GM19099 (cell line): Measurements from ENCODE around the gene PATJ.

ENCODE experiments used
- POLR2A ChIP-seq: IDR thresholded peaks from 3 replicates; pipeline ENCODE4 v1.6.1; 2011; ENCODE audit warnings: low read depth; ENCODE audit not compliant: insufficient read length; ENCODE audit errors: extremely low read depth

PATJ gene

GRCh38 chr1:62068416-62068843 lies 326.1 kb downstream of the PATJ start:
- TF ChIP-seq POLR2A: no peak

GRCh38 chr1:62068978-62069377 lies 326.7 kb downstream of the PATJ start:
- no peak for TF ChIP-seq POLR2A

GRCh38 chr1:62070384-62071011 lies 328.2 kb downstream of the PATJ start:
- TF ChIP-seq POLR2A: no peak

DNA sequence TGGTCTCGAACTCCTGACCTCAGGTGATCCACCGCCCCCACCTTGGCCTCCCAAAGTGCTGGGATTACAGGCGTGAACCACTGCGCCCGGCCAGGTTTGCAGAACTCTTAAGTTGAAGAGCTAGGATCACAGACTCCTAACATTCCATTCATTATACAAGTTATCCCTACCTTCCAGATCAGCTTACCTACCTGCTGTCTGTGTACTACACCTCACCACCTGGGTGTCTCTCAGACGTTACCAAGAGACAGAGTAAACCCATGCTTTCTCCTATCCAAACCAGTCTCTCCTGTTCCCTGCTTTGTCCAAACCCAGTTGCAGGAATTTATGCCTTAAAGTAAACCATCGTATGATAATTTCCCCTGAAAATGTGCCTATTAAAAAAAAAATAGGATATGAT lies 329.4 kb downstream of the PATJ start:
- TF ChIP-seq POLR2A: no peak

- no peak for TF ChIP-seq POLR2A
These were observed 334.0 kb downstream of the PATJ start for GRCh38 chr1:62076286-62076685.

- no peak for TF ChIP-seq POLR2A
These were observed 335.5 kb downstream of the PATJ start for GRCh38 chr1:62077821-62078220.

DNA sequence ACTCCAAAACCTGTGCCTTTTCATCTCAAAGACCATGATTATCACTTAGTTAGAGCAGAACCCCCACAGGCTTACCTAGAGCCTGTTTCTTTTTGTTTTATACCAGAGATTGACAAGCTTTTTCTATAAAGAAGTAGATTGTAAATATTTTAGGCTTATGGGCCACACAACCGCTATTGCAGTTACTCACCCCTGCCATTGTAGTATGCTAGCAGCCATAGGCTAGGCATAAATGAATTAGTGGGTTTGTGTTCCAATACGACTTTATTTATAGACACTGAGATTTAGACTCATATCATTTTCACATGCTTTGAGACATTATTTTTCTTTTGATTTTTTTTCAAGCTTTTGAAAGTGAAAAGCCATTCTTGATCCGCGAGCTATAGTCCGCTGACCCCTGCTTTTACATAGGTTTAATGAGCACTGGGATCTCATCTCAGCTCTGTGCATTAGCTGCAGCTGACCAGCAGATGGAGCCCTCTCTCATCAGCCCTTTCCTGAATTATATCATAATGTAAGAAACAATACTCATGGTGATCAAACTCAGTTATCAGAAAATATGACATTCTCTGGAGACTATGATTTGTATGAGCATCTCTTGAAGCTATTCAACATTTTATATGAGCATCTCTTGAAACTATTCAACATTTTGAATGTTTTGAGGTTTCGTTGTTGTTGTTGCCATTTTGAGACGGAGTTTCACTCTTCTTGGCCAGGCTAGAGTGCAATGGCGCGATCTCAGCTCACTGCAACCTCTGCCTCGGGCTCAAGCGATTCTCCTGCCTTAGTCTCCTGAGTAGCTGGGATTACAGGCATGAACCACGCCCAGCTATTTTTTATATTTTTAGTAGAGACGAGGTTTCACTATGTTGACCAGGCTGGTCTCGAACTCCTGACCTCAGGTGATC lies 340.4 kb downstream of the PATJ start:
- TF ChIP-seq POLR2A: no peak

- no peak for TF ChIP-seq POLR2A
These were observed 342.1 kb downstream of the PATJ start for GRCh38 chr1:62084310-62084890.

GRCh38 chr1:62088439-62088838 lies 346.2 kb downstream of the PATJ start:
- TF ChIP-seq POLR2A: no peak

DNA sequence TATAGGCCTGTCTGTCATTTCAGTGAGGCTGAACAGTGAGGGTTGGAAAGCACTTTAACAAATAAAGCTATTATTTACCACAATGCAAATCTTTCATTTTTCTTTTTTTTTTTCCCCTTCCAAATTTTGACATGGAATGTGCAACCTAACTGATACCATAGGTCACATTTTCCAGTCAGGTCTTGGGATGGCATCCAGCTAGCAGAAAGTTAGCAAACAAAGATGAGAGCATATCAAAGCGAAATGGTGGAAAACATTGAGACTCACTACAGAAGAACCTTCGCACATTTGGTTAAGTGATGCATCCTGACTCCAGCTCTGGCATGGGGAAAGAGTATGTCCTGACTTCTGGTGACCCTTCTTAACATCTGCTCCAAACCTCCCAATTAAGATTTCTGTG lies 347.3 kb downstream of the PATJ start:
- no peak for TF ChIP-seq POLR2A

DNA sequence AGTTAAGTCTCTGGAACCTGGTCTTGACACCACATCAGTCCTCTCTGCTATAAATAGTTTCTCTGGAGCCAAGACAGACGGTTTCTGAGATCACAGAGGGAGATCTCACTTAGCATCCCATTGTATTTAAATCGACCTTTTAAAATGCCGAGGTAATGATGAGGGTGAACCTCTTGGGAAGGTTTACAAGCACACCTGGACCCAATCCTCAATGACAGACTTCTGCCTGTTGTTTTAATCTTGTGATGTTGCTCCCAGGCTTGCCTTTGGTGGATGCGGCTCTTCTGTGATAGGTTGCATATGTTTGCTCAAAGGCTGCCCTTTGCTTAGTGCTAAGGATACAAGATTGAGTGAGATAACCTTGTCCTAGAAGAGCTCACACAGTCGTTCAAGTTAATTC lies 347.7 kb downstream of the PATJ start:
- TF ChIP-seq POLR2A: no peak

DNA sequence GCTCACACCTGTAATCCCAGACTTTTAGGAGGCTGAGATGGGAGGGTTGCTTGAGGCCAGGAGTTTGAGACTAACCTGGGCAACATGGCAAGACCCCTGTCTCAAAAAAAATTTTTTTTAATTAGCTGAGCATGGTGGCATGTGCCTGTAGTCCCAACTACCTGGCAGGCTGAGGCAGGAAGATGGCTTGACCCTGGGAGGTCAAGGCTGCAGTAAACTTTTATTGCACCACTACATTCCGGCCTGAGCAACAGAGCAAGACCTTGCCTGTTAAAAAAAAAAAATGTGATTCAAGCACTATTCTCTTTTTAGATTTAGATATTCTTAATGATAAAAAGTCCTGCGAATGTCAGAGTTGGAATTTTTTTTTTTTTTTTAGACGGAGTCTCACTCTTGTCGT lies 349.8 kb downstream of the PATJ start:
- TF ChIP-seq POLR2A: no peak

DNA sequence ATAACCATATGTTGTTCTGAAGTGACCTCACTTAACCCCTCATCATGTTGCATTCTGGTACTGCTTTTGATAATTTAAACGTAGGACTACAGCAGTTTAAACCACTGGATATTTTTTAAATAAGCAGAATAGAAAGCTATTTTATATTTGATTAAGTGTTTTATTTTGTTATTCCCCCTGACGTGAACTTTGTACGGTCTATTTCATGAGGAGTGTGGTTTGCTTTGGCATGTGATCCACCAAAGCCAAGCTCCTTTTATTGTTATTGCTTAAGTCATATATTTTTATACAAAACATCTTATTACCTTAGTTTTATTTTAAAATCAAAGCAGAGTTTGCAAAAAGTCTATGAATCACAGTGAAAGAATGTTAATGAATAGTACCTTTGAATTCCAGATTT lies 351.0 kb downstream of the PATJ start:
- TF ChIP-seq POLR2A: no peak

DNA sequence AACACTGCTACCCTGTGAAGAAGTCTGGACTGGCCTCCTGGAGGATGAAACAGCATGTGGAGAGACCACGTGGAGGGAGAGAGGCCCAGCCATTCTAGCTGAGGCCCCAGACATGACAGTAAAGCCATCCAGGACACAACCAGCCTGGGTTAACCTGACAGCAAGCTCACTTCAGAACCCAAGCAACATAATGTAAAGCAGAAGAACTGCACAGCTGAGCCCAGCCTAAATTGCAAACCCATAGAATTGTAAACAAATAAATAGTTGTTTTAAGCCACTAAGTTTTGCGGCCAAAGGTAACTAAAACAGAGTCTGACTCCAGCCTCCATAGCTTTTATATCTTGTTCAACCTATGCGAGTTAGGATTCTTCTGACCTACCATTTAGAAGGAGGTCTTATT lies 355.2 kb downstream of the PATJ start:
- TF ChIP-seq POLR2A: no peak

DNA sequence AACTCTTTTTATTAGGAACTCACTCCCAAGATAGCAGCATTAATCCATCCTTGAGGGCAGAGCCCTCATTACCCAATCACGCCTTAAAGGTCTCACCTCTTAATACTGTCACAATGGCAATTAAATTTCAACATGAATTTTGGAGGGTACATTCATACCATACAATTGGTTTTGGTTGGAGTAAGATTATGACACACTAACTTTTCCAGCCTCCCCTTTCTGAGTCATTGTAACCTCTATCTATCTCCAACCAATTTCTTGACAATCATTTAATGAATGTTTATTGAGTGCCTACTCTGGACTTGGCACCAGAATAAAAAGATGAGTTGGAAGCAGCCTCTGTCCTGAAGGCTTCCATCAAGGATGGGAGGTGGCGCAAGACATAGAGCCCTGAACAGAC lies 358.2 kb downstream of the PATJ start:
- TF ChIP-seq POLR2A: no peak

- TF ChIP-seq POLR2A: no peak
These were observed 361.6 kb downstream of the PATJ start for GRCh38 chr1:62103846-62104245.
